Measurements from ENCODE around the gene PTK7. TPM values are rescaled to one million over a fixed set of nuclear protein-coding genes. Genes with fewer than 3 reads are reported as not detected.

Gene PTK7
- total RNA-seq, 1 experiment from 2014 or later, result 106 TPM

DNA sequence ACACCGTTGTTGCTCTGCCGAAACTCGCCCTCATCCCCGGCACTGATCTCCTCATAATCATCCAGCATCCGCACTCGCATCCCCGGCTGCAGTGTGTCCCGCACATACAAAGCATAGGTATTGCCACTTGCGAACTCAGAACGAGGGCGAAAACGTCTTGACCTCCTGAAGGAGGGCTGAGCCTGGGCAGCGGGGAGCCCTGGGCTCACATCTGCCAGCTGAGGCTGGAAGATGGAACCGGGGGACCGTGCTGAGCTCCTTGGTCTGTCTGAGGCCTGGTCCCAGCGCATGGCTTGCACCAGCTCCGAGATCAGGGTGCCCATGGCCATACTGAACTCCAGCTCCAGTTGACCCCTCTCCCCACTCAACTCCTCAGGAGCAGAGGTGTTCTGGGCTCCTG, 25.1 kb upstream of the PTK7 start:
- no peak overlapping the region for H3K27ac ChIP-seq
- intact Hi-C loops (cut with micrococcal nuclease; ENCODE audit: unreplicated experiment), result no loop called here
- peaks cover 19% of the 10 kb centered on the region for H3K79me2 ChIP-seq (ENCODE audit: low read depth)
- H3K4me2 ChIP-seq, result no peak overlapping the region
- TF ChIP-seq EZH2 (IDR thresholded peaks at IDR 0.05; ENCODE audit: low read depth), result no peak
- TF ChIP-seq, protein P1, sequence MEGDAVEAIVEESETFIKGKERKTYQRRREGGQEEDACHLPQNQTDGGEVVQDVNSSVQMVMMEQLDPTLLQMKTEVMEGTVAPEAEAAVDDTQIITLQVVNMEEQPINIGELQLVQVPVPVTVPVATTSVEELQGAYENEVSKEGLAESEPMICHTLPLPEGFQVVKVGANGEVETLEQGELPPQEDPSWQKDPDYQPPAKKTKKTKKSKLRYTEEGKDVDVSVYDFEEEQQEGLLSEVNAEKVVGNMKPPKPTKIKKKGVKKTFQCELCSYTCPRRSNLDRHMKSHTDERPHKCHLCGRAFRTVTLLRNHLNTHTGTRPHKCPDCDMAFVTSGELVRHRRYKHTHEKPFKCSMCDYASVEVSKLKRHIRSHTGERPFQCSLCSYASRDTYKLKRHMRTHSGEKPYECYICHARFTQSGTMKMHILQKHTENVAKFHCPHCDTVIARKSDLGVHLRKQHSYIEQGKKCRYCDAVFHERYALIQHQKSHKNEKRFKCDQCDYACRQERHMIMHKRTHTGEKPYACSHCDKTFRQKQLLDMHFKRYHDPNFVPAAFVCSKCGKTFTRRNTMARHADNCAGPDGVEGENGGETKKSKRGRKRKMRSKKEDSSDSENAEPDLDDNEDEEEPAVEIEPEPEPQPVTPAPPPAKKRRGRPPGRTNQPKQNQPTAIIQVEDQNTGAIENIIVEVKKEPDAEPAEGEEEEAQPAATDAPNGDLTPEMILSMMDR (conservative IDR thresholded peaks at IDR 0.05), result no peak
- no peak overlapping the region for H3K4me3 ChIP-seq
- no peaks in the 10 kb centered on the region for H3K9me2 ChIP-seq (ENCODE audit: insufficient read depth)
- DNase-seq, result no peak
- H3F3A ChIP-seq (ENCODE audit: insufficient read depth, low read depth), result peaks cover 15% of the 10 kb centered on the region; the same call in 1 of the 2 replicates
- H3K4me1 ChIP-seq (replicated peaks; ENCODE audit: insufficient read depth), result peaks cover 5% of the 10 kb centered on the region; the same call in 1 of the 2 replicates
- no peaks in the 10 kb centered on the region for H4K20me1 ChIP-seq (ENCODE audit: insufficient read depth)
- BruUV-seq (replicated peaks), result no TSS peak
- no peaks in the 10 kb centered on the region for H3K9me3 ChIP-seq (ENCODE audit: insufficient read depth, low read depth)
- H2AFZ ChIP-seq, result no peak overlapping the region
- peaks cover 3% of the 10 kb centered on the region; the same call in 1 of the 2 replicates for H3K36me3 ChIP-seq (ENCODE audit: low read depth)
- CTCF ChIA-PET, result no interaction called here
- POLR2A ChIA-PET (ENCODE audit: unreplicated experiment), result no interaction called here
- H3K27me3 ChIP-seq (ENCODE audit: insufficient read depth, low read depth), result no peaks in the 10 kb centered on the region

DNA sequence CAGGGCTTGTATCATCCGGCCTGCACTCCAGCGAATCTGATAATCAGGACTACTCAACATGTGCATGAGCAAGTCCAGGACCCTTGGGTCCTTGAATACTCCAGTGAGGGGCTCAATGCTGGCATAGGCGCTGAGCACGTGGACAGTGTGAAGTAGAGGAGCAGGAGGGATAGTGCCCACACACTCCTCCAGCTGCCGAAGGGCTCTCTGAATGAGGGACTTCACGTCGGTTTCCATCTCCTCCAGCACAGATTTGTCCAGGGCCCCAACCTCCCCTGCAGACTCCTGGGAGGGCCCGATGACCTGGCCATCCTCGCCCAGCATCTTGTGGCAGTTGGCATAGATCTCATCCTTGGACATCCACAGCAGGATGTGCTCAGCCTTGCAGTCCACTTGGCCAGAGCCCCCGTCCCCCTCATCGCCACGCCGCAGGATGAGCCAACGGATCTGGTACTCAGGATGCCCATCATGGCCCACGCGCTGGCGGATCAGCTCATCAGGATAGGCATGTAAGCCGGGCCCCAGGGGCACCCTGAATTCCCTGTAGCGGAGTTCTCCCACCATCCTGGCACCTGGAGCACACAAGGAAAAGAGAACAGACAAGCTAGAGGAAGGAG, 23.8 kb upstream of the PTK7 start:
- Histone ChIP-seq H3K9me3 (ENCODE audit: insufficient read depth, low read depth) (no peaks in the 10 kb centered on the region), H3K9me2 (ENCODE audit: insufficient read depth) (no peaks in the 10 kb centered on the region), H3K4me2 (peak overlapping the region; percentile 99), H3K79me2 (ENCODE audit: low read depth) (peaks cover 23% of the 10 kb centered on the region), H3F3A (ENCODE audit: insufficient read depth, low read depth) (peaks cover 18% of the 10 kb centered on the region; the same call in 1 of the 2 replicates), H4K20me1 (ENCODE audit: insufficient read depth) (no peaks in the 10 kb centered on the region), H3K27me3 (ENCODE audit: insufficient read depth, low read depth) (no peaks in the 10 kb centered on the region), H2AFZ (no peak overlapping the region), H3K4me3 (peak overlapping the region; percentile 89; the same call in 1 of the 2 replicates), H3K4me1 (replicated peaks; ENCODE audit: insufficient read depth) (peaks cover 5% of the 10 kb centered on the region; the same call in 1 of the 2 replicates), H3K27ac (no peak overlapping the region), H3K36me3 (ENCODE audit: low read depth) (peaks cover 3% of the 10 kb centered on the region; the same call in 1 of the 2 replicates)
- no peak for DNase-seq
- no TSS peak for BruUV-seq (replicated peaks)
- TF ChIP-seq EZH2 (IDR thresholded peaks at IDR 0.05; ENCODE audit: low read depth), result no peak
- TF ChIP-seq, protein P1 (conservative IDR thresholded peaks at IDR 0.05), result no peak
- ChIA-PET CTCF (no interaction called here), POLR2A (ENCODE audit: unreplicated experiment) (interaction anchor here (0.7 kb wide), 1 partner anchor 921 kb away, joined by 4 read pairs; no protein-coding TSS in a partner anchor)
- intact Hi-C loops (cut with micrococcal nuclease; ENCODE audit: unreplicated experiment), result no loop called here

DNA sequence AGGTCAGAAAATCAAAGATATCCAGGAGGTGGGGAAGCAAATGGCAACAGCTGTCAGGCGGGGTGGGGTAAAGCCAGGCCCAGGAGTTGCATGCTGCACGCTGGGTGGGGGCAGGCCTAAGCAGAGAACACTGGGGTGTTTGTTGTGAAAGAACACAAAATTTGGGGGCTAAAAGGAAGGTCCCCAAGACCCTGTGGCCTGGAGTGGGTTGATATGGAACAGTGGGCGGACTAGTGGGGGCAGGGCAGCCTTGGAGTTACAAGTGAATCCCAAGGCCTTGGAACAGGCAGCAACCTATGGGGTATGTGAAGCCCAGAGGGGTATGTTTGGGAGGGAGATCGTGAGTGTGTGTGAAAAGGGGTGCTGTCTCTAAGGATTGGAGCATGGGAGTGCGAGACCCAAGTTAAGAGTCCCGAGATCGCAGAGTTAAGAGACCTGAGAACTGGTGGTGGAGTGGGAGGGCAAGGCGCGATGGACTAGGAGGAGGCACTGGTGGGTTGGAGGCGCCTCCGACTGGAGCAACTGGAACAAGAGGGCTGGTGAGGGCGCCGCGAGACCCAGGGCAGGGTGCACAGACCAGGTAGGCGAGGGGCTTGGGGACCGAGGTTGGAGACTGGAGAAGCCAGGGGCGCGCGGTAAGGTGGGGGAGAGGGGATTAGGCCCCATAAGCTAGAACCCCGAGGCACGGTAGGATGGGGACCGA, 23.1 kb upstream of the PTK7 start:
- Histone ChIP-seq H3K27ac (peak overlapping the region; percentile 64), H3K79me2 (ENCODE audit: low read depth) (peaks cover 30% of the 10 kb centered on the region), H4K20me1 (ENCODE audit: insufficient read depth) (no peaks in the 10 kb centered on the region), H3K27me3 (ENCODE audit: insufficient read depth, low read depth) (no peaks in the 10 kb centered on the region), H3K4me2 (peak overlapping the region; percentile 99), H3K9me2 (ENCODE audit: insufficient read depth) (no peaks in the 10 kb centered on the region), H2AFZ (peak overlapping the region; percentile 91), H3K4me1 (replicated peaks; ENCODE audit: insufficient read depth) (peaks cover 5% of the 10 kb centered on the region; the same call in 1 of the 2 replicates), H3K36me3 (ENCODE audit: low read depth) (peaks cover 3% of the 10 kb centered on the region; the same call in 1 of the 2 replicates), H3K9me3 (ENCODE audit: insufficient read depth, low read depth) (no peaks in the 10 kb centered on the region), H3F3A (ENCODE audit: insufficient read depth, low read depth) (peaks cover 18% of the 10 kb centered on the region; the same call in 1 of the 2 replicates), H3K4me3 (peak overlapping the region; percentile 89)
- BruUV-seq (replicated peaks), result TSS peak; percentile 33
- no peak for DNase-seq
- intact Hi-C loops (cut with micrococcal nuclease; ENCODE audit: unreplicated experiment), result no loop called here
- POLR2A ChIA-PET (ENCODE audit: unreplicated experiment), result interaction anchor here (0.5 to 1.0 kb wide), 5 partner anchors 69 to 920 kb away, joined by 3 to 6 read pairs (median 4); partner anchors contain the start of genes ABCC10, CNPY3 and PPP2R5D
- CTCF ChIA-PET, result interaction anchor here (0.5 to 0.7 kb wide), 3 partner anchors 91 to 108 kb away, joined by 3 to 8 read pairs (median 4); no protein-coding TSS in a partner anchor
- TF ChIP-seq EZH2 (IDR thresholded peaks at IDR 0.05; ENCODE audit: low read depth), result no peak
- TF ChIP-seq, protein P1 (conservative IDR thresholded peaks at IDR 0.05), result peak; percentile 28; the same call in 1 of the 2 replicates

Measured in PC-9 (cell line).